H9 (cell line): ENCODE results near the gene GTF3A. TPM values are rescaled to one million over a fixed set of nuclear protein-coding genes. Genes with fewer than 3 reads are reported as not detected.

ENCODE experiments used
- DNase-seq: peaks from one replicate; pipeline ENCODE4 v3.0.0-alpha.2; 2017
- H2AFZ ChIP-seq: one replicate; pipeline ENCODE4 v1.6.1; 2013; ENCODE audit warnings: mild to moderate bottlenecking, low read length, control low read depth, moderate library complexity
- H2AK5ac ChIP-seq: 2 replicates; pipeline ENCODE4 v1.6.1; 2013; ENCODE audit warnings: low read length, control low read depth, mixed read lengths; ENCODE audit not compliant: insufficient read length
- H2BK120ac ChIP-seq: one replicate; pipeline ENCODE4 v1.6.1; 2013; ENCODE audit warnings: low read depth, mild to moderate bottlenecking, low read length, control low read depth, inconsistent platforms; ENCODE audit not compliant: poor library complexity, severe bottlenecking
- H2BK12ac ChIP-seq: 2 replicates; pipeline ENCODE4 v1.6.1; 2013; ENCODE audit warnings: low read length, control low read depth, mixed read lengths, low read depth; ENCODE audit not compliant: insufficient read length
- H2BK15ac ChIP-seq: 2 replicates; pipeline ENCODE4 v1.6.1; 2013; ENCODE audit warnings: low read depth, low read length, control low read depth
- H2BK20ac ChIP-seq: one replicate; pipeline ENCODE4 v1.6.1; 2013; ENCODE audit warnings: low read depth, mild to moderate bottlenecking, low read length, control low read depth, inconsistent platforms; ENCODE audit not compliant: poor library complexity, severe bottlenecking
- H2BK5ac ChIP-seq: 2 replicates; pipeline ENCODE4 v1.6.1; 2013; ENCODE audit warnings: low read length, control low read depth, mixed read lengths; ENCODE audit not compliant: insufficient read length
- H3K14ac ChIP-seq: 2 replicates; pipeline ENCODE4 v1.6.1; 2013; ENCODE audit warnings: low read length, control low read depth; ENCODE audit not compliant: insufficient read depth
- H3K18ac ChIP-seq: 2 replicates; pipeline ENCODE4 v1.6.1; 2013; ENCODE audit warnings: low read depth, mild to moderate bottlenecking, mixed read lengths, low read length, control low read depth; ENCODE audit not compliant: insufficient read length
- H3K23ac ChIP-seq: 2 replicates; pipeline ENCODE4 v1.6.1; 2013; ENCODE audit warnings: low read length, control low read depth, mixed read lengths, low read depth; ENCODE audit not compliant: insufficient read length
- H3K23me2 ChIP-seq: 2 replicates; pipeline ENCODE4 v1.6.1; 2013; ENCODE audit warnings: low read depth, mild to moderate bottlenecking, mixed read lengths, low read length, control low read depth; ENCODE audit not compliant: insufficient read length, poor library complexity, severe bottlenecking
- H3K27ac ChIP-seq: 2 replicates; pipeline ENCODE4 v1.5.1; 2013; ENCODE audit warnings: low read length, control low read depth, mixed read lengths, low read depth; ENCODE audit not compliant: insufficient read length
- H3K27me3 ChIP-seq: 2 replicates; pipeline ENCODE4 v1.6.1; 2013; ENCODE audit warnings: low read length, control low read depth, inconsistent platforms; ENCODE audit not compliant: insufficient read depth
- H3K4ac ChIP-seq: 2 replicates; pipeline ENCODE4 v1.6.1; 2013; ENCODE audit warnings: low read depth, mild to moderate bottlenecking, control low read depth, inconsistent platforms, low read length, moderate library complexity
- H3K4me1 ChIP-seq: 2 replicates; pipeline ENCODE4 v1.6.1; 2013; ENCODE audit warnings: low read length, control low read depth, inconsistent platforms; ENCODE audit not compliant: insufficient read depth
- H3K4me2 ChIP-seq: 2 replicates; pipeline ENCODE4 v1.6.1; 2013; ENCODE audit warnings: low read length, control low read depth, mixed read lengths; ENCODE audit not compliant: insufficient read length, insufficient read depth
- H3K56ac ChIP-seq: 2 replicates; pipeline ENCODE4 v1.6.1; 2013; ENCODE audit warnings: low read depth, mild to moderate bottlenecking, mixed read lengths, low read length, control low read depth; ENCODE audit not compliant: insufficient read length
- H3K79me1 ChIP-seq: 2 replicates; pipeline ENCODE4 v1.6.1; 2013; ENCODE audit warnings: low read depth, mild to moderate bottlenecking, moderate library complexity, low read length, control low read depth, inconsistent platforms; ENCODE audit not compliant: insufficient read depth, poor library complexity, severe bottlenecking
- H3K79me2 ChIP-seq: 2 replicates; pipeline ENCODE4 v1.6.1; 2013; ENCODE audit warnings: low read length, control low read depth, inconsistent platforms; ENCODE audit not compliant: insufficient read depth
- H3K9ac ChIP-seq: 2 replicates; pipeline ENCODE4 v1.6.1; 2013; ENCODE audit warnings: low read length, control low read depth, mixed read lengths; ENCODE audit not compliant: insufficient read length; ENCODE audit errors: extremely low read depth
- H3K9me3 ChIP-seq: one replicate; pipeline ENCODE4 v1.6.1; 2013; ENCODE audit warnings: low read depth, low read length, inconsistent platforms; ENCODE audit not compliant: control insufficient read depth
- H3T11ph ChIP-seq: one replicate; pipeline ENCODE4 v1.6.1; 2013; ENCODE audit warnings: mild to moderate bottlenecking, low read length, control low read depth, inconsistent platforms
- H4K20me1 ChIP-seq: one replicate; pipeline ENCODE4 v1.6.1; 2013; ENCODE audit not compliant: control insufficient read depth, insufficient read length, insufficient read depth
- H4K5ac ChIP-seq: 2 replicates; pipeline ENCODE4 v1.6.1; 2013; ENCODE audit warnings: low read depth, mild to moderate bottlenecking, mixed read lengths, low read length, control low read depth; ENCODE audit not compliant: insufficient read length
- H4K8ac ChIP-seq: replicated peaks from 2 replicates; pipeline ENCODE4 v1.6.1; 2013; ENCODE audit warnings: low read length, control low read depth, mixed read lengths, low read depth; ENCODE audit not compliant: insufficient read length
- H4K91ac ChIP-seq: 2 replicates; pipeline ENCODE4 v1.6.1; 2013; ENCODE audit warnings: low read depth, mild to moderate bottlenecking, moderate library complexity, mixed read lengths, low read length, control low read depth; ENCODE audit not compliant: insufficient read length
- H3K27ac Mint-ChIP-seq, 3 experiments: 2 replicates in 2 of 3; 3 replicates in 1 of 3; pipeline ENCODE4 v1.8.0; 2020 to 2021; ENCODE audit warnings: mixed read lengths in 3 of 3, mild to moderate bottlenecking in 1 of 3, moderate library complexity in 1 of 3
- H3K27me3 Mint-ChIP-seq: 2 replicates; pipeline ENCODE4 v1.8.0; 2021; ENCODE audit warnings: low read depth, mild to moderate bottlenecking, moderate library complexity, mixed read lengths
- H3K36me3 Mint-ChIP-seq, 3 experiments: 2 replicates in 2 of 3; 3 replicates in 1 of 3; pipeline ENCODE4 v1.8.0; 2020 to 2021; ENCODE audit warnings: low read depth in 3 of 3, mixed read lengths in 3 of 3; ENCODE audit not compliant: insufficient read depth in 1 of 3
- H3K4me1 Mint-ChIP-seq, 2 experiments: 2 replicates each; pipeline ENCODE4 v1.8.0; 2020; ENCODE audit warnings: mixed read lengths in 2 of 2
- H3K4me3 Mint-ChIP-seq, 2 experiments: 2 replicates in 1 of 2; 3 replicates in 1 of 2; pipeline ENCODE4 v1.8.0; 2020 to 2021; ENCODE audit warnings: mild to moderate bottlenecking in 2 of 2, mixed read lengths in 2 of 2, moderate library complexity in 1 of 2
- H3K9me3 Mint-ChIP-seq, 2 experiments: 2 replicates in 1 of 2; 3 replicates in 1 of 2; pipeline ENCODE4 v1.8.0; 2020; ENCODE audit warnings: mild to moderate bottlenecking in 2 of 2, mixed read lengths in 2 of 2, moderate library complexity in 1 of 2
- WGBS: extraction: QIAGEN DNeasy Blood & Tissue Kit; methylation state at CpG from one replicate; pipeline ENCODE4 v1.1.7; 2013; ENCODE audit warnings: missing lambda C conversion rate, low lambda C conversion rate, mixed read lengths; ENCODE audit not compliant: insufficient read length; ENCODE audit errors: extremely low coverage; 5-methylcytosine and 5-hydroxymethylcytosine counted together
- total RNA-seq: library from RNA; stranded (reverse); gene quantifications from 2 replicates; pipeline ENCODE4 v1.2.1, GENCODE V29; 2021
- TF ChIP-seq, protein P1 (sequence below): fragments of 200-600 bp; sonication (generic); conservative IDR thresholded peaks from 3 replicates; pipeline ENCODE4 v1.8.0; 2021; ENCODE audit warnings: antibody characterized with exemption, mild to moderate bottlenecking

GTF3A gene
- total RNA-seq, 1 experiment from 2014 or later = 70.0 TPM

- no peaks in the 10 kb centered on the region for H3K79me2 ChIP-seq
- whole genome bisulfite sequencing = no CpG with 5 or more reads among the region's 5 CpGs
- no peak overlapping the region for H3K27ac Mint-ChIP-seq
- no peak overlapping the region for H3K56ac ChIP-seq
- H4K8ac ChIP-seq = no peak overlapping the region
- no peak overlapping the region for H2BK120ac ChIP-seq
- no peak overlapping the region for H2AK5ac ChIP-seq
- H2BK5ac ChIP-seq = no peak overlapping the region
- H3K4me3 Mint-ChIP-seq = no peak overlapping the region
- no peaks in the 10 kb centered on the region for H3K79me1 ChIP-seq
- H2BK20ac ChIP-seq = no peak overlapping the region
- no peak overlapping the region for H3K23ac ChIP-seq
- no peak overlapping the region for H2BK15ac ChIP-seq
- H3K18ac ChIP-seq = no peak overlapping the region
- H4K20me1 ChIP-seq = peaks cover 3% of the 10 kb centered on the region
- H3K9me3 ChIP-seq = no peaks in the 10 kb centered on the region
- H3K4me1 ChIP-seq = no peaks in the 10 kb centered on the region
- H3K9me3 Mint-ChIP-seq = peaks cover 0 to 3% of the 10 kb centered on the region in 2 experiments; a peak in 1 of 5 replicates
- H3K4me2 ChIP-seq = no peak overlapping the region
- H3T11ph ChIP-seq = no peak overlapping the region
- H3K27me3 ChIP-seq = no peaks in the 10 kb centered on the region
- no peak overlapping the region for H3K9ac ChIP-seq
- H3K4me1 Mint-ChIP-seq = peaks cover 0 to 2% of the 10 kb centered on the region in 2 experiments; a peak in 1 of 4 replicates
- no peak overlapping the region for H3K4ac ChIP-seq
- H3K27ac ChIP-seq = no peak overlapping the region
- TF ChIP-seq, protein P1, sequence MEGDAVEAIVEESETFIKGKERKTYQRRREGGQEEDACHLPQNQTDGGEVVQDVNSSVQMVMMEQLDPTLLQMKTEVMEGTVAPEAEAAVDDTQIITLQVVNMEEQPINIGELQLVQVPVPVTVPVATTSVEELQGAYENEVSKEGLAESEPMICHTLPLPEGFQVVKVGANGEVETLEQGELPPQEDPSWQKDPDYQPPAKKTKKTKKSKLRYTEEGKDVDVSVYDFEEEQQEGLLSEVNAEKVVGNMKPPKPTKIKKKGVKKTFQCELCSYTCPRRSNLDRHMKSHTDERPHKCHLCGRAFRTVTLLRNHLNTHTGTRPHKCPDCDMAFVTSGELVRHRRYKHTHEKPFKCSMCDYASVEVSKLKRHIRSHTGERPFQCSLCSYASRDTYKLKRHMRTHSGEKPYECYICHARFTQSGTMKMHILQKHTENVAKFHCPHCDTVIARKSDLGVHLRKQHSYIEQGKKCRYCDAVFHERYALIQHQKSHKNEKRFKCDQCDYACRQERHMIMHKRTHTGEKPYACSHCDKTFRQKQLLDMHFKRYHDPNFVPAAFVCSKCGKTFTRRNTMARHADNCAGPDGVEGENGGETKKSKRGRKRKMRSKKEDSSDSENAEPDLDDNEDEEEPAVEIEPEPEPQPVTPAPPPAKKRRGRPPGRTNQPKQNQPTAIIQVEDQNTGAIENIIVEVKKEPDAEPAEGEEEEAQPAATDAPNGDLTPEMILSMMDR = no peak
- H3K14ac ChIP-seq = no peak overlapping the region; the same call in 1 of the 2 replicates
- no peak overlapping the region for H4K5ac ChIP-seq
- H2AFZ ChIP-seq = no peak overlapping the region
- H2BK12ac ChIP-seq = no peak overlapping the region
- H3K36me3 Mint-ChIP-seq = no peaks in the 10 kb centered on the region
- peaks cover 2% of the 10 kb centered on the region; the same call in 1 of the 2 replicates for H3K27me3 Mint-ChIP-seq
- no peak overlapping the region for H4K91ac ChIP-seq
- DNase-seq = no peak
- no peaks in the 10 kb centered on the region for H3K23me2 ChIP-seq
These were observed 41.2 kb downstream of the GTF3A start for GRCh38 chr13:27465611-27466010.
